Esophagus squamous epithelium (tissue), 4 donors: ENCODE measurements around the gene OPTN.

ENCODE experiments used
- CTCF ChIP-seq, 6 experiments: fragments of 450-650 bp in 4 of 6; fragments of 200-600 bp in 2 of 6; sonication (generic) in 2 of 6; IDR thresholded peaks; one replicate each; pipeline ENCODE4 v1.5.1; 2016 to 2019; ENCODE audit warnings: antibody characterized with exemption in 6 of 6, mild to moderate bottlenecking in 4 of 6, moderate library complexity in 4 of 6
- POLR2A ChIP-seq, 4 donors: fragments of 450-650 bp; IDR thresholded peaks; one replicate each; pipeline ENCODE4 v1.6.1; 2017; ENCODE audit warnings: antibody characterized with exemption in 4 of 4, mild to moderate bottlenecking in 4 of 4, moderate library complexity in 3 of 4

DNA sequence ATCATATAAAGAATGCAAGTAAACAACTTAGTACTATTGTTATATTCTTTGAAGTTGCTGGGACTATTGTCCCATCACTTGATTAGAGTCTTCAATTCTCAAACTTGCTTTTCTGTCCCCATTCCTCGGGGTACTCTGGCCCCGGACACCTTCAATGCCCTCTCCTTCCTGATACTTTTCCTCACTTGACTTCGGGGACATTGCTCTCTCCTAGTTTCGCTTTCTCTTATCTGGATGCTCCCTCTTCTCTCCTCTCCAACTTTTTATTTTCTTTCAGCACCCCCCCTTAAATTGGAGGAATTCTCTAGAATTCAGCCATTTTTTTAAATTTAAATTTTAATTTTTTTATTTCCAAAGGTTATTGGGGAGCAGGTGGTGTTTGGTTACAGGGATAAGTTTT lies 10.6 kb upstream of the OPTN start:
- TF ChIP-seq CTCF (IDR thresholded peaks at IDR 0.05) (no peak), POLR2A (IDR thresholded peaks at IDR 0.05) (no peak)
